ENCODE data around the gene ARHGAP22.

DNA sequence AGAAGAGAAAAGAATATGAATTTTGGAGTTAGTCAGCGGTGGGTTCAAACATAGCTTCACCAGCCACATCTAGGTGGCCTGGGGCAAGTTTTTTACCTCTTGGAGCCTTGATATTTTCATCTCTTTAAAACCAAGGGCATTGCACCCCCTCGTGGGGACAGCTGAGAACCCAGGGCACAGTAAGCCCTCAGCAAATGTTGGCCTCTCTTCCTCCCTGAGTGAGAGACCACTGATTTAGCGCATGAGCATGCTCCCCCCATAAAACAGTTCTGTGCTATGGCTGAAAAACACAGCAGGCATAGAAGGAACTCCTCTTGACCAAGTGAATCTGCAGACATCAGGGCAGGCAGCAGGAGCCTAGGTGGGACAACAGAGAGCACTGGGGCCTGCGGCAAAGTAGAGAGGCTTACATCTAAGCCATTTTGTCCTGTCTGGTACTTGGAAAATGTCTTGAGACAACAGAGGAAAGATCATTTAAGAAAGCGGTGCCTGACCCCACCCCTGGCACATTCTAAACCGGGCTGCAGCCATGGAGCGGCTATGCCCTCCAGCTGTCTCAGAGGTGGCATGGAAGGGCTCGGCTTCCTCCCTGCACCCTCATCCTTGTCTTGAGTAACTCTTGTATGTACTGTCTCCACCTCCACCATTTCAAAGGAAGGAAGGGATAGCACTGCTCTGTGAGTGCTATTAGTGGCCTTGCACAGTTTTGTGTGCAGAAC, 94.7 kb downstream of the ARHGAP22 start:
- TF ChIP-seq, protein P1, sequence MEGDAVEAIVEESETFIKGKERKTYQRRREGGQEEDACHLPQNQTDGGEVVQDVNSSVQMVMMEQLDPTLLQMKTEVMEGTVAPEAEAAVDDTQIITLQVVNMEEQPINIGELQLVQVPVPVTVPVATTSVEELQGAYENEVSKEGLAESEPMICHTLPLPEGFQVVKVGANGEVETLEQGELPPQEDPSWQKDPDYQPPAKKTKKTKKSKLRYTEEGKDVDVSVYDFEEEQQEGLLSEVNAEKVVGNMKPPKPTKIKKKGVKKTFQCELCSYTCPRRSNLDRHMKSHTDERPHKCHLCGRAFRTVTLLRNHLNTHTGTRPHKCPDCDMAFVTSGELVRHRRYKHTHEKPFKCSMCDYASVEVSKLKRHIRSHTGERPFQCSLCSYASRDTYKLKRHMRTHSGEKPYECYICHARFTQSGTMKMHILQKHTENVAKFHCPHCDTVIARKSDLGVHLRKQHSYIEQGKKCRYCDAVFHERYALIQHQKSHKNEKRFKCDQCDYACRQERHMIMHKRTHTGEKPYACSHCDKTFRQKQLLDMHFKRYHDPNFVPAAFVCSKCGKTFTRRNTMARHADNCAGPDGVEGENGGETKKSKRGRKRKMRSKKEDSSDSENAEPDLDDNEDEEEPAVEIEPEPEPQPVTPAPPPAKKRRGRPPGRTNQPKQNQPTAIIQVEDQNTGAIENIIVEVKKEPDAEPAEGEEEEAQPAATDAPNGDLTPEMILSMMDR (IDR thresholded peaks at IDR 0.05; ENCODE audit: poor library complexity, severe bottlenecking), result no peak
- TF ChIP-seq EZH2 (IDR thresholded peaks at IDR 0.05; ENCODE audit: borderline replicate concordance, insufficient read depth, low read length, poor library complexity, severe bottlenecking) (no peak), POLR2AphosphoS5 (IDR thresholded peaks at IDR 0.05) (no peak)

All from neural cell (in vitro differentiated cells).